Ishikawa (cell line): ENCODE measurements around the gene MICAL3.

Experiments
- CEBPB ChIP-seq: IDR thresholded peaks from 2 replicates; pipeline ENCODE4 v1.6.1; 2012
- CREB1 ChIP-seq: IDR thresholded peaks from 2 replicates; pipeline ENCODE4 v1.6.1; 2012; ENCODE audit warnings: low read depth
- EGR1 ChIP-seq: IDR thresholded peaks from 2 replicates; pipeline ENCODE4 v1.6.1; 2012
- EP300 ChIP-seq: IDR thresholded peaks from 2 replicates; pipeline ENCODE4 v1.6.1; 2012; ENCODE audit warnings: borderline replicate concordance
- FOXM1 ChIP-seq: IDR thresholded peaks from 2 replicates; pipeline ENCODE4 v1.6.1; 2012; ENCODE audit warnings: low read depth, borderline replicate concordance
- MAX ChIP-seq: IDR thresholded peaks from 2 replicates; pipeline ENCODE4 v1.6.1; 2012
- NFIC ChIP-seq: IDR thresholded peaks from 2 replicates; pipeline ENCODE4 v1.6.1; 2012
- RAD21 ChIP-seq: IDR thresholded peaks from 2 replicates; pipeline ENCODE4 v1.6.1; 2012; ENCODE audit warnings: low read depth
- REST ChIP-seq: IDR thresholded peaks from 2 replicates; pipeline ENCODE4 v1.6.1; 2012; ENCODE audit warnings: low read depth, mild to moderate bottlenecking
- TAF1 ChIP-seq: IDR thresholded peaks from 2 replicates; pipeline ENCODE4 v1.6.1; 2012; ENCODE audit warnings: low read depth, mild to moderate bottlenecking
- TCF12 ChIP-seq: IDR thresholded peaks from 2 replicates; pipeline ENCODE4 v1.6.1; 2012; ENCODE audit warnings: low read depth
- TEAD4 ChIP-seq: IDR thresholded peaks from 2 replicates; pipeline ENCODE4 v1.6.1; 2012
- USF1 ChIP-seq: IDR thresholded peaks from 2 replicates; pipeline ENCODE4 v1.6.1; 2012
- YY1 ChIP-seq: IDR thresholded peaks from 2 replicates; pipeline ENCODE4 v1.6.1; 2012; ENCODE audit warnings: low read depth
- ZBTB7A ChIP-seq: IDR thresholded peaks from 2 replicates; pipeline ENCODE4 v1.6.1; 2012; ENCODE audit warnings: low read depth

MICAL3 gene

GRCh38 chr22:17786435-17787161, 237.8 kb downstream of the MICAL3 start:
- no peak for TF ChIP-seq CEBPB

DNA sequence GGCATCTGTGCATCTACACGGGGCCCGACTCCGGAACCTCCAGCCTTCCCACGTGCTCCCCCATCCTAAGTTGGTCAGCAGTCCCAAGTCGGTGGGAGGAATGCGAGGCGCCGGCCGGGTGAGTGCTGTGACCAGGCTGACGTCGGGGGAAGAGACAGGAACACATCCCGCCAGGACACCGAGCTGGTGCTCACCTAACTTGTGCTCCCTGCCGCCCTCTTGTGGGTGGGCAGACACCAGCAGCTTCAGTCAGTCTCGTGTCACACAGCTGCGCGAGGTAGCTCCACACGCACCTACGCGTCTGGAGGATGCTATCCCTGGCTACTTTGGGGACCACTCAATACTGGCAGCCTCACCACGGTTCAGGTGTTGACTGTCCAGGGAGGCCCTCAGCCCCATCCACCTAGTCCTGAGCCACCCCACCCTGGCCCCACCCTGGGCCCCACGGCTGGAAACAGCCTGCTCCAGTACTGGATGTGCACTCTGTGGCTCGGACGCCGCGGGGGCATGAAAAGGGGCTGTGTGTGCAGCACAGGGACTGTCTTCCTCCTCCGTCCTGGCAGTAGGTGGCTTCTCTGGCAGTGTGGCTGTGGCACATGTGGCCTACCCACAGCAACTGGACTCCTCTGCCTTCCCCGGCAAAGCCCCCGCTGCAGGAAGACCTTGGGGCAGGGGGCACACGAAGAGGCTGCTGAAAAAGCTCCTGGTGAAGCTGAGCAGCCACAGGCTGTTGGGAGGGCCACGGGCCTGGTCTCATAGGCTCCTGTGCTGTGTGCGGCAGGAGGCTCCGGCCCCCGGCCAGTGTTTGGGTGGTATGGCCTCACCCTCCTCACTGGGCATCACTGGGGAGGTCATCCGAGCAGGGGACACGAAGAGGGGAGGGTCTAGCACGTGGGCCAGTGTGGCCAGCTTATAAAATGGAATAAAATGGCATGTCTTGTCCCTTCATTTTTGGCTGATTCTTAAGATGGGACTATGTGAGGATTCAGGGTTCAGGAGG, 238.9 kb downstream of the MICAL3 start:
- TF ChIP-seq ZBTB7A (no peak), NFIC (no peak), CEBPB (no peak), CREB1 (no peak), MAX (peak; percentile 54; the same call in 1 of the 2 replicates), RAD21 (peak; percentile 65)

GRCh38 chr22:17784776-17785175, 239.6 kb downstream of the MICAL3 start:
- TF ChIP-seq REST (no peak), TAF1 (no peak), EGR1 (no peak), EP300 (no peak), NFIC (no peak), CEBPB (no peak)

GRCh38 chr22:17783773-17784480, 240.4 kb downstream of the MICAL3 start:
- TF ChIP-seq EGR1 (no peak), YY1 (no peak), TCF12 (no peak), CEBPB (no peak), EP300 (no peak), TAF1 (no peak), CREB1 (no peak), REST (no peak), ZBTB7A (no peak), MAX (no peak), NFIC (no peak), FOXM1 (no peak), USF1 (no peak), RAD21 (no peak), TEAD4 (no peak)

- TF ChIP-seq CREB1 (no peak), ZBTB7A (no peak), RAD21 (no peak), MAX (no peak), TAF1 (no peak), TCF12 (no peak), CEBPB (no peak), YY1 (no peak), USF1 (no peak), EGR1 (no peak)
Measured at GRCh38 chr22:17783312-17783711, 241.0 kb downstream of the MICAL3 start.
